ENCODE measurements around the gene CPZ.

- no peak for TF ChIP-seq CTCF (IDR thresholded peaks at IDR 0.05)
- TF ChIP-seq POLR2A (IDR thresholded peaks at IDR 0.05) = no peak
These were observed 14.6 kb upstream of the CPZ start for GRCh38 chr4:8577972-8578371.

Measured in heart left ventricle (tissue), 13 donors.